Stimulated activated naive CD8-positive, alpha-beta T cell treated with anti-CD3 and anti-CD28 coated beads, Interleukin-15, Interleukin-2, amounts not matched to agents 100 U/mL and 50 U/mL, for 24 hours (primary cell): ENCODE results near the gene PI4K2A.
"Not testable (repeated sequence)": the region's sequence is repeated elsewhere in the genome, so short reads cannot be mapped to it uniquely, and the experiment has no call there.

Experiments used
- ATAC-seq: fragments of 150-1000 bp; cut with Tn5 transposase; one replicate; pipeline ENCODE4 v1.10.0; 2021
- DNase-seq: peaks from one replicate; pipeline ENCODE4 v3.0.0; 2021

PI4K2A gene

DNA sequence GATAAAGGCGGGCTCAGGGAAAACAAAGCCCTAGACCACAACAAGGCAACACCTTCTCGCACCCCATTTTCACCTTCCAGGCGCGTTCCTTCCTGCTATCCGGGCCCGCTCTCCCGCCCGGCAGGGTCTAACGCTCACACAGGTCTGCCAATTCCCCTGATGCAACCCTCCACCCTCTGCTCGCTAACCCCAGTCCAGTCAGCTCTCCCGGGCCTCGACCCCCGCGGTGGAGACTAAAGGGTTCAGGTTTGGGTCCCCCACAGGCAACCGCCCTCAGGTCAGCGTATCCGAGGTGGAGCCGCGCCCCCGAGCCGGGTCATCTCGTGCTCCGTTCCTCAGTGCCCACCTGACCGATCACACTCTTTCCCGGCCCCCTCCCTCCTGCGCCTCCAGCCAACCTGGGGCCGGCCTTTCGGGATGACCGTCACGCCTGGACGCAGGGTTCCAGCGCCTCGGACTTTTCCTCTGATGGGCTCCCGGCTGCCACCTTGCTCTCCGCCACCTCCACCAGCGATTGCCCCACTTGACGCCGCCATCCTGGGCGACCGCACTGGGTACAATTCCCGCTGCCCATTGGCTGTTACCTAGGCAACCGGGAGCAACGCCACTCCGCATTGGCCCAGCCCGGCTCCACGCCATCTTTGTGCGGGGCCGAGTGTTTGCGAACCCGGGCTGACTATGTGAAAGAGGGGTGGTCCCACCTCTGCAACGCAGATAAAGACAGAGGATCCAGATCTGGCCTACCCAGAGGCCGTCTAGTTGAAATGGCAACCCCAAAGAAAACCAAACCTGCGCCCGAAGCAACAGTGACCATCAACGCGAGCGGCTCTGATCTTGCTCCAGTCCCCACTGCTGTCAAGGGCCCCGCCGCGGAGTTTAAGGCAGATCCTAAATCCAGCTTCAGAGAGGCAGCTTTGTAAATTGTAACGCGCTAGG is 7.3 kb upstream of the PI4K2A start, which contains the start of gene MORN4:
TSS of gene MORN4 (minus strand) at position 552 of the 936 bp plus-strand sequence. CDS start 13,847 bp downstream, outside the sequence.
- peak; percentile 92 for DNase-seq
- ATAC-seq, result peak; percentile 98

DNA sequence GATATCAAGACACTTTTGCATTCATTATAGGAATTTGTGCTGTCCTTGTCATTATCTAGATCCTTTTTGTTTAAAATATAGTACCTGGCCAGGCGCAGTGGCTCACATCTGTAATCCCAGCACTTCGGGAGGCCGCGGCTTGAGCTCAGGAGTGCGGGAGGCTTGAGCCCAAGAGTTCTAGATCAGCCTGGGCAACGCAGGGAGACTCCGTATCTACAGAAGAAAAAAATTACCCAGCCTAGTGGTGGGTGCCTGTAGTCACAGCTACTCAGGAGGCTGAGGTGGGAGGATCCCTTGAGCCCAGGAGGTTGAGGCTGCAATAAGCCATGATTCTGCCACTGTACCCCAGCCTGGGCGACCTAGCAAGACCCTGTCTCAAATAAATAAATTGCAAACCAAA is 6.5 kb upstream of the PI4K2A start:
- peak; percentile 14 for DNase-seq

GRCh38 chr10:97635577-97635976 is 4.9 kb upstream of the PI4K2A start:
- ATAC-seq, result no peak
- no peak for DNase-seq

More for the DNA sequence above, 6.5 kb upstream of the PI4K2A start:
- ATAC-seq, result peak; percentile 38

GRCh38 chr10:97639090-97639489 is 1.4 kb upstream of the PI4K2A start:
- not testable (repeated sequence) for ATAC-seq, DNase-seq

DNA sequence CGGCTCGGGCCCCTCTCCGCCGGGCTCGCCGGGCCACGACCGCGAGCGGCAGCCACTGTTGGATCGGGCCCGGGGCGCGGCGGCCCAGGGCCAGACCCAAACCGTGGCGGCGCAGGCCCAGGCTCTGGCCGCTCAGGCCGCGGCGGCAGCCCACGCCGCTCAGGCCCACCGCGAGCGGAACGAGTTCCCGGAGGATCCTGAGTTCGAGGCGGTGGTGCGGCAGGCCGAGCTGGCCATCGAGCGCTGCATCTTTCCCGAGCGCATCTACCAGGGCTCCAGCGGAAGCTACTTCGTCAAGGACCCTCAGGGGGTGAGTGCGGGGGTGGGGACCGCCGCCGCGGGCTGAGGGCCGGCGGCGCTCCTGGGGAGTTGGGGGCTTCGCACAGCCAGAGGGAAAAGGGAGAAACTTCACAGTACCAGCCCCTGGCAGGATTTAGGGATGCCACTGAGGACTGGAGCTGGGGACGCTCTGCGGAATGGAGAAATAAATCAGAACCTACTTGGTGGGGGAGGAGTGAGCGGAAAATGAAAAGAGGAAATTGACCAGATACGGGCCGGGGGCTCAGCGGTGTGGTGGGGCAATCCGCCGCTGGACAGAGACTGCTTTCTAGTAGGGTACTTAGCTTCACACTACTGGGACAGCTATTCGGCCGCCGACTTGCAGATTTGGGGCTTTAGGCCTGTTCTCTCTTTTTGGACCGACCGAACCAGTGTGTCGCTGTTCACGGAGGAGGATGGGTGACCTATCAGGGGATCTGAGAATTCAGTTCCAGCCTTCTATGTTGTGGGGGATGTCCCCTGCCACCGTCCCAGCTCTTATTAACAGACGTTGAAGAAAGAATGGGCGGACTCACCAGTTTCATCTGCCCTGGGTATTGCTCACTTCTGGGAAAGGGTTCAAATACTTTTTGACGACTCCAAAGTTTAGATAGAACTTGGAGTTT is 669 bp downstream of the PI4K2A start:
- ATAC-seq, result no peak

GRCh38 chr10:97642471-97643159 is 2.1 kb downstream of the PI4K2A start:
- ATAC-seq, DNase-seq: not testable (repeated sequence)

More for the DNA sequence above, 669 bp downstream of the PI4K2A start:
- DNase-seq, result peak; percentile 34

DNA sequence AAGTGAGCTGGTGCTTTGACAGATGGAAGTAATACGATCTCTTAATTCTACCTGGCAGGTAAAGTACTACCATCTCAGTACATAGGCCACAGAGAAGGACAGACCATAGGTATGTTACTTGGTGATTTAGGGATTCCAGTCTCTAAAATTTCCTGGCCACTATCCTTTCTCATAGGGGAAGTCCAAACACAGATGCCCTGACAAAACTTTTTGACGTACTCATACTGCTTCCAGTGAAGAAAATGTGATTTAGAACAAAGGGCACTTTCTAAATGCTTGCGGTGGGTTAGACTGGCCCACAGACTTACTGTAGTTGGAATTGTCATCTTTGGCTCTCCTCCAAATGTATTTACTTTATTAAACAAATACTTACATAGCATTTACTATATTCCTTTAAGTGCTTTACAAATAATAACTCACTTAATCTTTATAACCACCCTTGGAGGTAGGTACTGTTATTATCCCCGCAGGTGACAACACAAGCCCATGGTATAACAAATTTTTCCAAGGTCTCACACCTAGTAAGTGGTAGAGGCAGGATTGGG is 3.0 kb downstream of the PI4K2A start:
- no peak for ATAC-seq
- DNase-seq, result no peak

DNA sequence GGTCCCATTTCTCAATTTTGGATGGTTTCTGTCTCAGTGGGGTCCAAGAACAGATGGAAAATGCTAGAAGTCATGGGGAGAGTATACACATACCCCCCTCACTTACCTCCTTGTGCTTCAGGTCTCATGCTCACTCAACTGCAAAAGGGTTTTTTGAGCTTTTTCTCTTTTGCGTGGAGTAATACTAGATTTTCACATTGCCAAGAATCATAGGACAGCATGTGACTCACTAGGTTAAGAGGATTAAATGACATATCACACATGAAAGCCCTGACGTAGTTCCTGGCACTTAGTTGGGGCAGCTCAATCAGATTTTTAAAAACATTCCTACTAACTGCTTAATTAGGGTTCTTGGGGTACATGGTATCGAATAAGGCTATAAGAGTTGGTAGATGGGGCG is 4.5 kb downstream of the PI4K2A start:
- DNase-seq (no peak), ATAC-seq (no peak)

- no peak for DNase-seq
Observed at GRCh38 chr10:97647556-97647955, 7.1 kb downstream of the PI4K2A start.

GRCh38 chr10:97648562-97649404 is 8.3 kb downstream of the PI4K2A start:
- DNase-seq (no peak), ATAC-seq (peak; percentile 98)

More at GRCh38 chr10:97647556-97647955, 7.1 kb downstream of the PI4K2A start:
- no peak for ATAC-seq

- DNase-seq, ATAC-seq: not testable (repeated sequence)
Observed at GRCh38 chr10:97649405-97649750, 8.9 kb downstream of the PI4K2A start.

DNA sequence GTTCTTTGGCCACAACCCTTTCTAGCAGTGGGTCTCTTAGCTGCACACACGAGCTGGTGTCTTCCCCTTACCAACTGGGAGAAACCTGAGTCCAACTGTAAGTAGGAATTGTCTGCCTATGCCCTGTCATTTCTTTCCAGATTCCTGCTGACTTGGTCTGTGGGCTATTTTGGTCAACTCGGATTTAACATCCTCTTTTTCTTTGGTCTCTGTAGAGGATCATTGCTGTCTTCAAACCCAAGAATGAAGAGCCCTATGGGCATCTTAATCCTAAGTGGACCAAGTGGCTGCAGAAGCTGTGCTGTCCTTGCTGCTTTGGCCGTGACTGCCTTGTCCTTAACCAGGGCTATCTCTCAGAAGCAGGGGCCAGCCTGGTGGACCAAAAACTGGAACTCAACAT is 10.3 kb downstream of the PI4K2A start:
- DNase-seq (no peak), ATAC-seq (no peak)

DNA sequence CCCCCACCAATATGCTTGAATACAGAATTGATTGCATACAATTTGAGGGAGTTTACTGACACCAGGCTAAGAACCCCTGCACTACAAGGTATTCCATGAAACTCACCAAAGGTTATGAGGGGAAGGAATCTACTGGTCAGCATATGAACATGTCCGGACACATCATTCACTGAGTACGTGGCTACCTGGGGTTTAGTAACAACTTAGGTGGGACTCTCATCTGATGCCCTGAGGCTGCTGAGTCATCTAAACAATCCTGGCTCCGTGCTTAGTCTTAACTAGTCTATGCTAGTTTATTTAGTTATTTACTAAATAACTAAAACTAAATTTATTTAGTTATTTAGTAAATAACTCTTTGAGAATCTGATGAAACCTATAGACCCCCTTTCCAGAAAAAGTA is 11.3 kb downstream of the PI4K2A start:
- ATAC-seq, result no peak
- no peak for DNase-seq

DNA sequence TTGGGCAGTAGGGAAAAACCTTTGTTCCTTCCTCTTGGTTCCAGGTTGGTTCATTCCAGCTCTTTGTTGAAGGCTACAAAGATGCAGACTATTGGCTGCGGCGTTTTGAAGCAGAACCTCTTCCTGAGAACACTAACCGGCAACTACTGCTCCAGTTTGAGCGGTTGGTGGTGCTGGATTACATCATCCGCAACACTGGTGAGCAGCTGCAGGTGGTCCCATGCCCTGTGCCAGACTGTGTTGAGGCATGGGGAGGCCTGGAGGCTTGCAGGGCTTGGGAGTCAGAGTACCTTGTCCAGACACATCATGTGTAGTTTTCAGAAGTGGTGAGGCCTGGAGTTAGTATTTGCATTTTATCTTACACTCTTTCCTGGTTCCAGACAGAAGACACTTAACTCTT is 16.3 kb downstream of the PI4K2A start:
- DNase-seq, result no peak
- ATAC-seq, result no peak

DNA sequence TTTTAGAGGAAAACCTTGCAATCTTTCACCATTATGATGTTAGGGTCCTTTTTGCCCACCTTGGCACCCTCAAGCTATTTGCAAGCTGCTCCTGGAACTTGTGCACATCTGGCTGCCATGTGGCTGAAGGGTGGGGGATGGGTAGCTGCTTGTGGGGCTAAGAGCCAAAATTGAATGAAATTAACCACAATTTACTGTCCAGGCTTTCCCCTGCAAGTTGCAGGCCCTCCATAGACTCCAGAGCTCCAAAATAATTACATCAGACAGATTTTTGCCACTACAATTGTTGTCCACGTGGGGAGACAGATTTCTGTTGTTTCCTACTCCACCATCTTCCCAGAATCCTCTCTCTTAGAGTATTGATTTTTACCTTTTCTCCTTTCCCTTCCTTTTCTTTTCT is 19.1 kb downstream of the PI4K2A start:
- DNase-seq (no peak), ATAC-seq (no peak)

DNA sequence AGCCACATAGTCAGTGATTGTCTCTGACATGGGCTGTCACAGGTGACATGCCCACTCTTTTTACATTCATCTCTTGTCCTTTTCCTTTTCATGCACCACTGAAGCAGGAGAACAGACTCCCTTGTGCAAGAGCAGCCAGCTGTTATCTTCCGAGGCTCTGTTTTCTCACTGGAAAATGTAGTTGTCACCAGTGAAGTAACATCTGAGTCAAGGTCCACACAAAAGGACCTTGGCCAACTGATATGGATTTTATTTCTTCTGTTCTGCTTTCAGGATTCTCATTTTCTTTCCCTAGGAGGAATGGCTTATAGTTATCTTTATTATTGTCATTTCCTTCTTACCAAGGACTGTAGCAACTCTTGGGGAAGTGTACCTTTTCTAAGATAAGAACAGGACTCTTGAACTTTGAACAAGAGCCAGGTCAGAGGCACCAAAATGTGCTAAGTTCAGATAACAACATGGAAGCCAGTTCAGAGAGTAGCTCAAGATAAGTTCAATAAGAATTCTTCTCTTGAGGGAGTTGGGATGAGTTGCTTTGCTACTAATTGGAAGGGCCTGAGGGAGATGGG is 23.9 kb downstream of the PI4K2A start:
- DNase-seq (no peak), ATAC-seq (no peak)

- DNase-seq (no peak), ATAC-seq (no peak)
Observed at GRCh38 chr10:97666992-97667391, 26.5 kb downstream of the PI4K2A start.

- DNase-seq (no peak), ATAC-seq (no peak)
Observed at GRCh38 chr10:97667463-97667862, 27.0 kb downstream of the PI4K2A start.

DNA sequence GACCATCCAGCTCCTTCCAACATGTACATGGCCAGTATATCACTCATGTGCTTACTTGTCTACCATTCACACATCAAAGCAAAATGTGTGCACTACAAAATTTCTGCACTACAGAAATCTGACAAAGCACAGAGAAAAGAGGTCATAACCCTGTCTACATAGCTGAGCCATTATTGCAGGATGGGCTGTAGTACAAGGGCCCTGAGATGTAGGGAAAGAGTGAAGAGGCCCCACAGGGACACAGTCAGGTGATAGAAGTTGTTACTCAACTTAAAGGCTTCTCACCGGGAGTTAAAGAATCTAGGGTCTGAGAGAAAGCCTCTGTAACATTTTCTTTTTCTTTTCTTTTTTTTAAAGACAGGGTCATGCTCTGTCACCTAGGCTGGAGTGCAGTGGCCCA is 29.1 kb downstream of the PI4K2A start:
- DNase-seq, result no peak

More for the DNA sequence above, 29.1 kb downstream of the PI4K2A start:
- ATAC-seq, result no peak
